ENCODE data around the gene KCNH1.
"Not testable (repeated sequence)": the region's sequence is repeated elsewhere in the genome, so short reads cannot be mapped to it uniquely, and the experiment has no call there.

The KCNH1 gene

GRCh38 chr1:211019266-211019665 is 114.7 kb downstream of the KCNH1 start:
- DNase-seq = no peak

GRCh38 chr1:211018690-211019089 is 115.3 kb downstream of the KCNH1 start:
- DNase-seq = no peak
- intact Hi-C loops (cut with DNase I) = no loop called here

More at GRCh38 chr1:211019266-211019665, 114.7 kb downstream of the KCNH1 start:
- intact Hi-C loops (cut with DNase I) = no loop called here

- intact Hi-C loops (cut with DNase I) = no loop called here
- DNase-seq = no peak
These were observed 116.8 kb downstream of the KCNH1 start for GRCh38 chr1:211017075-211017718.

GRCh38 chr1:211014275-211014674 is 119.7 kb downstream of the KCNH1 start:
- no peak for DNase-seq
- intact Hi-C loops (cut with DNase I) = no loop called here

GRCh38 chr1:211013346-211014240 is 120.4 kb downstream of the KCNH1 start:
- intact Hi-C loops (cut with DNase I) = no loop called here
- DNase-seq = peak in 2 of 42 donors; percentile 21 to 27

GRCh38 chr1:211011128-211011527 is 122.8 kb downstream of the KCNH1 start:
- DNase-seq; intact Hi-C loops (cut with DNase I): not testable (repeated sequence)

GRCh38 chr1:211009944-211010343 is 124.0 kb downstream of the KCNH1 start:
- intact Hi-C loops (cut with DNase I) = no loop called here
- no peak for DNase-seq

- no peak for DNase-seq
- intact Hi-C loops (cut with DNase I) = no loop called here
These were observed 126.1 kb downstream of the KCNH1 start for GRCh38 chr1:211007830-211008229.

- intact Hi-C loops (cut with DNase I) = not testable (repeated sequence)
- DNase-seq = peak in 23 of 42 donors; percentile 2 to 62 (median 23)
These were observed 138.0 kb downstream of the KCNH1 start for GRCh38 chr1:210995931-210996330.

GRCh38 chr1:210992837-210993236 is 141.1 kb downstream of the KCNH1 start:
- intact Hi-C loops (cut with DNase I) = no loop called here
- no peak for DNase-seq

GRCh38 chr1:210989905-210990304 is 144.0 kb downstream of the KCNH1 start:
- intact Hi-C loops (cut with DNase I) = no loop called here
- DNase-seq = no peak

GRCh38 chr1:210981490-210981889 is 152.5 kb downstream of the KCNH1 start:
- intact Hi-C loops (cut with DNase I) = no loop called here
- DNase-seq = no peak

GRCh38 chr1:210980082-210980481 is 153.9 kb downstream of the KCNH1 start:
- intact Hi-C loops (cut with DNase I) = no loop called here
- DNase-seq = no peak

- DNase-seq = peak in 1 of 42 donors; percentile 4
- intact Hi-C loops (cut with DNase I) = no loop called here
These were observed 155.0 kb downstream of the KCNH1 start for GRCh38 chr1:210978974-210979354.

GRCh38 chr1:210978316-210978973 is 155.5 kb downstream of the KCNH1 start:
- no peak for DNase-seq
- intact Hi-C loops (cut with DNase I) = no loop called here

GRCh38 chr1:210951279-210951678 is 182.7 kb downstream of the KCNH1 start:
- peak in 21 of 42 donors; percentile 9 to 72 (median 42) for DNase-seq
- intact Hi-C loops (cut with DNase I) = no loop called here

GRCh38 chr1:210949940-210950546 is 183.9 kb downstream of the KCNH1 start:
- intact Hi-C loops (cut with DNase I) = loop anchor here (10.0 kb wide), 1 partner anchor 355 kb away; no protein-coding TSS in a partner anchor
- DNase-seq = peak in 35 of 42 donors; percentile 19 to 79 (median 49)

GRCh38 chr1:210949489-210949888 is 184.5 kb downstream of the KCNH1 start:
- intact Hi-C loops (cut with DNase I) = loop anchor here (10.0 kb wide), 1 partner anchor 355 kb away; no protein-coding TSS in a partner anchor
- no peak for DNase-seq

GRCh38 chr1:210949039-210949438 is 184.9 kb downstream of the KCNH1 start:
- DNase-seq = no peak
- intact Hi-C loops (cut with DNase I) = loop anchor here (10.0 kb wide), 1 partner anchor 354 kb away; no protein-coding TSS in a partner anchor

All from head of caudate nucleus (tissue), 42 donors.